ELF-1 (cell line): ENCODE results near the gene WDR90.
A peak's percentile ranks its signal among the peaks of the same experiment; 100 is the strongest.
"Not testable (repeated sequence)": the region's sequence is repeated elsewhere in the genome, so short reads cannot be mapped to it uniquely, and the experiment has no call there.

ENCODE experiments used
- DNase-seq: peaks from one replicate; pipeline ENCODE4 v3.0.0-alpha.2; 2016; ENCODE audit warnings: low read depth, low spot score

The WDR90 gene

DNA sequence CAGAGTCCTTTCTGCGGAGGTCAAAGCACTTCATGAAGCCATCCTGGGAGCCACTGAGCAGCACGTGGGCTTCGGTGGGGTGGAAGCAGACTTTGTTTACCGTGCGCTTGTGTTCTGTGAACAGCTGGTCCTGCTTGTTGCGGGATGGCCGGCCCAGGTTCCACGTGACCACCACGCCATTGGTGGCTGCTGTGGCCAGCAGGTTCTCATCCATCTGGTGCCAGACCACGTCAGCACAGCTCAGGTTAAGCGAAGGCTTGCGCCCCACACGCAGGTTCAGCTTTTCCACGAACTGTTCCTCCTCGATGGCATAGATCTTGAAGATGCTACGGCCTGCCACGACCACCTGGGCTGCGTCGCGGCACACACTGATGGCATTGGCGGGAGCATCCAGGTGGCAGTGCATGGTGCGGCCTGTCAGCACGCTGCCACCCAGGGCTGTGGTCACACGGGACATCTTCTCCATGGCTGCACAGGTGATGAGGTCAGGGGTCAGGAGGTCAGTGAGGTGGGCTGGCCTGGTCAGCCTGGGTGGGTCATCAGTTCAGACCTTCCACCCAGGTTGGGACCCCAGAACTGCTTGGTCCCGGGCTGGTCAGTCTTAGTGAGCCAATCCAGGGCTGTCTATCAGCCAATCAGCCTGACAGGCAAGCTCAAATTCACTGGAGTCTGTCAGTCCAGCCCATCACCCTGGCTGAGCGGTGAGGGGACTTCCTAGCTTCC, 40.2 kb downstream of the WDR90 start:
- DNase-seq = no peak

DNA sequence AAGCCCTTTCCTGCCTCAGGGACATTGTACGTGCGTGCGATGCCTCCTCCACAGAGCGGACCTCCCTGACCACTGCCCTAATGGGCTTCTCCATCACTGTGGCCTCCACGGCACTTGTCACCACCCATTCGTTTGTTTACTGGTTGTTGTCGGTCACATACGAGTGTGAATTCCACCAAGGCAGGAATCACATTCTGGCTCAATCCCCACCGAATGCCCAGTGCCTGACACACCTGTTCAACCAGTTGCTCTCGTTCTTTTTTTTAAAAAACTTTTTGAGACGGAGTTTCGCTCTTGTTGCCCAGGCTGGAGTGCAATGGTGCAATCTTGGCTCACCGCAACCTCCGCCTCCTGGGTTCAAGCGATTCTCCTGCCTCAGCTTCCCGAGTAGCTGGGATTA, 42.1 kb downstream of the WDR90 start:
- DNase-seq = not testable (repeated sequence)

DNA sequence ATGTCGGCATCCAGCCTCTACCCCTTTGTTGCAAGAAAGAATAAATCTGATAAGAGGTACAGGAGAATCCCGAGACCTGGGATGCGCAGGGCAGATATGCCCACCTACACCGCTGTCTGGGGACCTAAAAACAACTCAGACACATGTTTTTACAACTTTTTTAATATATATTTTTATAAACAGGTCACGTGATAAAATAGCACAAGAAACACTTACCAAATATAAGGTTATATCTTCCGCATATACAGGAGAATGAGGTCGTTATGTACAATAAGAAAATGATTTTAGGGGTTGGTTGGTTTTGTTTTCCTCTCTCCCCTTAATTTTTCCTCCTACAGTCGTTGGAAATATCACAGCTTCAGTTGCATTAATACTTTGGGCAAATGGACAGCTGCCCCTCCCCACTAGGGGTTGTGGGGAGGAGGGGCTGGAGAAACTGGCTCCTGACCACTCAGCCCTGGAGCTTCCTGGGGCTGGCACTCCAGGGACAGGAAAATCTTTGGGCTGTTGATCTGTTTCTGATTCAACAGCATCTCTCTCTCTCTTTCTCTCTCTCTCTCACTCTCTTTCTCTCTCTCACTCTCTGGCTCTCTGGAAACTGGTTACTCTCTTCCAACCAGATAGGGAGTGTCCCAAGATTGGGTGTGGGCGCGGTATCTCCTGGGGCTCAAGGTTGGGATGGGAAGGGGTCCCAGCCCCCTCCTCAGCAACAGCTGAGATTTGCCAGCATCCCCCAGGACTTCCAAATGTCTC, 43.4 kb downstream of the WDR90 start:
- no peak for DNase-seq

DNA sequence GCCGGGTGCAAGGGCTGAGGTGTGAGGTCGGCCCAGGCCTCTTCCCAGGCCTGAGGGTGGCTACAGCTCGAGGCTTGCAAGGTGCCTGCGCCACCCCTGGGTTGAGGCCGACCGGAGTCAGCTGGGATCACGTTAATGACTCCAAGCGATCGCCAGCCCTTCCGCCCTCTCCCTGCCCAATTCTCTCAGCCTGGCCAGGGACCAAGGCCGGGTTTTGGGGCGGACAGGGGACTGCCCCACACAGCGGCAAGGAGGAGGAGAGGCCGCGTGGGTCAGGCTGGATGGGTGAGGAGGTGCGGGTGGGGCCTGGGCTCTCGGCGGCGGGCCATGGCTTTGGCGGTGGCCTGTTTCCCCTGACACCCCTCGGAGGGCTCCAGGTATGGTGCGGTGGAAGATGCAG, 44.2 kb downstream of the WDR90 start:
- DNase-seq = no peak

DNA sequence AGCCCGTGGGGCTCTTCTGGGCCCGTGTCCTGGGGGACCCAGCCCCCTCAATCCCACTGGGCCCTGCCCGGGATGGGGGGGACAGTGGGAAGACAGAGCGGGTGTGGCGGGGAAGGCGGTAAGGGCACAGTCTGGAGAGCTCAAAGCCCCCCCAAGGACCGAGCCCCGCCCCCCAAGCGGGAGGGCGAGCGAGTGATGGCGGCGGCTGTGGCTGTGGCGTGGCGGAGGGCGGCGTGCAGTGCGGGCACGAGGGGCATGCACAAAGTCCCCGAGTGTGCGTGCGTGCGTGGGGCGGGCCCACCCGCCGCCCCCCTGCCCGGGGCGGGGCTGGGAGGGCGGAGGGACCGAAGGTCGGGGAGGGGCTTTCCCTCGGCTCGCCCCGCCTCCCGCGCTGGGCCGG, 44.6 kb downstream of the WDR90 start:
- DNase-seq = no peak

- peak; percentile 62 for DNase-seq
Measured at GRCh38 chr16:694187-694862, 45.2 kb downstream of the WDR90 start.

DNA sequence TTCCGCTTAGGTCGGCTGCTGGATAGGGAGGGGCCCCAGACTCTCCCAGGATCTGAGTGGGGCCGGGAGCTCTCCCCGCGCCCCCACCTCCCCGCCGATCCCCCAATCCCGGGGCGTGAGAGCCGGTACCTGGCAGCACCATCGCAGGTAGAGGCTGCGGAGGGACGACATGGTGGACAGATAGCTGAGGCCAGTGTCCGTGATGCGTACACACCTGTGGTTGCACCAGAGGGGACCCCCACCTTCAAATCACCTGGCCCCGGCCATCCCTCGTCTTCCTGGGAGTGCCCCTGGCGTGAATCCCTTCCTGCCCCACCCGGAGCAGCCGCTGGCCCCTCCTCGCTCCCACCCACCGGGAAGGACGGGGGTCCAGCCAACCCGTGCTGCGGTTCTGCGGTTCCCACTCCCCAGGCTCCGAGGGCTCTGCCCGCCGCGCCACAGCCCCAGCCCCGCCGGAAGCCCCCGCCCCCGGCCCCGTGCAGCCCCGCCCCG, 45.7 kb downstream of the WDR90 start:
- DNase-seq = no peak

DNA sequence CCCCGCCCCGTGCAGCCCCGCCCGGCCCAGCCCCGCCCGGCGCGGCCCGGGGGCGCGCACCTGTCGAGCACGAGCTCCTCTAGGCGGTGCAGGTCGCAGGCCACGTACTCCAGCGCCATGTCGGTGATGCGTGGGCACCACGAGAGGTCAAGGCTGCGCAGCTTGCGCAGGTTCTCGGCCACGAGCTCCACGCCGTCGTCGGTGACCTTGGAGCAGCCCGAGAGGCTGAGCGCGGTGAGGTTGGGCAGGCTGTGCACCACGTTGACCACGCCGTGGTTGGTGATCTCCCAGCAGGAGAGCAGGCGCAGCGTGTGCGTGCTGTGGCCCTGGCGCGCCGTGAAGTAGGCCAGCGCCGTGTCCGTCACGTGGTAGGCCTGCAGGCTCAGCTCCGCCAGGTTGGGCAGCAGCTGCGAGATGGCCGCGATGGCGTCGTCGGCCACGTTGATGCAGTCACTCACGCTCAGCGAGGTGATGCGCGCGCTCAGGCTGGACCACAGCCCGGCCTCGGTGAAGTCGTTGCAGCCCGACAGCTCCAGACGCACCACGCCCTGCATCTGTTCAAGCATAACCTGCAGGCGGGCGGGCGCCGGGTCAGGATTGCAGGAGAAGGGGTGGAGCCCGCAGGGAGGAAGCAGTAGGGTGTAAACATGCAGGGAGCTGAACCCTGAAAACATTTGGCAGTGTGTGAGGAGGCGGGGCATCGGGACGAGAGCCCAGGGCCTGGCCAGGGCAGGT, 46.4 kb downstream of the WDR90 start:
- no peak for DNase-seq

DNA sequence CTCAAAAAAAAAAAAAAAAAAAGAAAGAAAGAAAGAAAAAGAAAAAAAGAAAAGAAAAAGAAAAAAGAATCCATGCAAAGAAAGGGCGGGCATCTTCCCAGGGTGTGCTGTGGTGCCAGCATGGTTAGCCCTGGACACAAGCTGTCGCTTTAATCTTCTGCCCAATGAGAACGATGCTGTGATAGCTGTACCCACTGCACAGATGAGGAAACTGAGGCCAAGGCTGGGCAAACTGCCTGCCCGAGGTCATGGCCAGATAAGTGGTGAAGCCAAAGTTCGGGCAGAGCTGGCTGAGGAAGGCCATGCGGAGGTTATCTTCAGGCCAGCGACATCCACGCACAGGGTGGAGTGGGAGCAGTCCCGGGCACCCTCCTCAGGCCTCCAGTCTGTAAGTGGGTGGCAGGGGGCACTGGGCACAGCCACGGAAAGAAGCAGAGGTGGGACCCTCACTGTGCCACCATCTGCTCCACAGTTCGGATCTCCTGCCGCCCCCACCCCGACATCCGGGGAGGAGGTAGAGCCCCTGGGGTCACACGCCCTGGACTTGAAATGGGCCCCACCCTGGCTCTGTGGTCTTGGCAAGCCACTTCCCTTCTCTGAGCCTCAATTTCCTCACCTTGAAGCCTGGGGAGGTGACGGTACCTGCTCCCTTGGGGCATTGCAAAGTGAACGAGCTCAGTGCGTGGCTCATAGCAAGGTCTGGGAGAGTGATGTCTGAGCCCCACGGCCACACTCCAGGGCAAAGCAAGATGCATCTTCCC, 49.9 kb downstream of the WDR90 start:
- DNase-seq = no peak

DNA sequence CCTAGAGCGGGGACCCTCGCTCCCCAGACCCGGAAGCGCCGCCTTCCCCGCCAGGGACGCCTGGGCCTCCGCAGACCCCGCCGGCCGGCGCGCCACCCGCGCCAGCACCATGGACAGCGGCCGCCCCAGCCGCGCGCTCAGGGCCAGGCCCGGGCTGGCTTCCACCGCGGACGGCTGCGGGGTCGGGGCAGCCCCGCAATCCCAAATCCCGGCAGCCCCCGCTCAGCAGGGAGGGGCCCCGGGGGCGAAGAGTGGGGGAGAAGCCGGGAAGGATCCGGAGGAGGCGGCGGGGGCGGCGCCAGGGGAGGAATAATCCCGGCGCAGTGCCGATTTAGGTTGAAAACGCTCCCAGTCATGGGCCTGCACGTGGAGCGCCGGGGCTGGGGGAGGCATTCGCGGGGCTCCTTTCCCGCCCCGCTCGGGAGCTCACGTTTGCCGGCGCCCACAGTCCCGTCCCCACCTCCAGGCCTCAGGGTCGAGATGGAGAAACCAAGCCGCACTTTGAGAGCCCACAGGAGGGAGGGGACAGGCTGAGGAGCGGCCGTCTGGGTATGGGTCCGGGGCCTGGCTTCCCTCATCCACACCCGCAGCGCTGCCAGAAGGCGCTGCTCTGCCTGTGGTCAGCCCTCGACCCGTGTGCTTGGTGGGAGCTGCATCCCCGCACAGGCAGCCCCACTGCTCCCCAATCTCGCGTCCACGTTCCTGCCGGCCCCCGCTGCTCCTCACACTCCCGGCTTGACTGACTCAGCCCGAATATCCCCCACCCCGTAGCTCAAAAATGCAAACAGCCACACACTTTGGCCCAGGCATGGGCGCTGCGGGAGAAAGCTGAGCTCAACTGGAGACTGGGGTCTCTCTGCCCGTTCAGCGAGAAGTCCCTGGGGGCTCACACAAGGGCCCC, 51.8 kb downstream of the WDR90 start:
- no peak for DNase-seq

DNA sequence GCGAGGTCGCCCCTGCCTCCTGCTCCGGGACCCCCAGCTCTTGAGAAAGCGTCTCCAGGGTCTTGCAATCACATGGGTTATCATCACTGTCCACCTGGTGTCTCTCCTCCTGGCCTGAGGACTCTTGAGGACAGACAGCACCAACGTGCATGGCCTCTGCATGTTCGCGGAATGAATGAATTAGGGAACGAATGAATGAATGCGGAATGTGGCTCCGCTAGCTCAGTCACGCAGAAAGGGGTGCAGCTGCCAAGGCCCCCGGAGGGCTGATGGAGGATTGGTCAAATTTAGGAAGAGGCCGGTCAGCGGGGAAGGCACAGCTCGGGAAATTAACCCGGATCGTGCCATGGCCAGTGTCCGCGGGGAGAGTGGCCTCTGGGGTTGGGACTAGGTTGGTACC, 53.2 kb downstream of the WDR90 start:
- DNase-seq = no peak

- no peak for DNase-seq
Measured at GRCh38 chr16:703406-703805, 54.2 kb downstream of the WDR90 start.

DNA sequence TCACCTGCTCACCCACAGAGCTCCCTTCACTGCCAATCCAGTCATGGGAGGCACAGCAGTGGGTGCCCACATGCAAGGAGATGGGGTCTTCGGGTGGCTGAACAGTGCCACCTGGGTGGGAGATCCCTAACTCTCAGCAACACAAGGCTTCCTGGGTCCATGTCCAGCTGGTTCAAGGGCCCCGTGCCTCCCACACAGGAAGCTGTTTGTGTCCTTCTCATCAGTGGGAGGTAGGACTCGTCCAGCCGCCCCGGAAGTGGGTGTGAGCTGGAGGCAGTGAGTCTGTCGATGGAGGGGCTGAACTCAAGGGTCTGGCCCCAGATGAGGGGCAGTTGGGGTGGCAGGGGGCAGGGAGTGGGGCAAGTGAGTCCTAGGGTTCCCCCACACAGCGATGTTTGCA, 54.9 kb downstream of the WDR90 start:
- no peak for DNase-seq

DNA sequence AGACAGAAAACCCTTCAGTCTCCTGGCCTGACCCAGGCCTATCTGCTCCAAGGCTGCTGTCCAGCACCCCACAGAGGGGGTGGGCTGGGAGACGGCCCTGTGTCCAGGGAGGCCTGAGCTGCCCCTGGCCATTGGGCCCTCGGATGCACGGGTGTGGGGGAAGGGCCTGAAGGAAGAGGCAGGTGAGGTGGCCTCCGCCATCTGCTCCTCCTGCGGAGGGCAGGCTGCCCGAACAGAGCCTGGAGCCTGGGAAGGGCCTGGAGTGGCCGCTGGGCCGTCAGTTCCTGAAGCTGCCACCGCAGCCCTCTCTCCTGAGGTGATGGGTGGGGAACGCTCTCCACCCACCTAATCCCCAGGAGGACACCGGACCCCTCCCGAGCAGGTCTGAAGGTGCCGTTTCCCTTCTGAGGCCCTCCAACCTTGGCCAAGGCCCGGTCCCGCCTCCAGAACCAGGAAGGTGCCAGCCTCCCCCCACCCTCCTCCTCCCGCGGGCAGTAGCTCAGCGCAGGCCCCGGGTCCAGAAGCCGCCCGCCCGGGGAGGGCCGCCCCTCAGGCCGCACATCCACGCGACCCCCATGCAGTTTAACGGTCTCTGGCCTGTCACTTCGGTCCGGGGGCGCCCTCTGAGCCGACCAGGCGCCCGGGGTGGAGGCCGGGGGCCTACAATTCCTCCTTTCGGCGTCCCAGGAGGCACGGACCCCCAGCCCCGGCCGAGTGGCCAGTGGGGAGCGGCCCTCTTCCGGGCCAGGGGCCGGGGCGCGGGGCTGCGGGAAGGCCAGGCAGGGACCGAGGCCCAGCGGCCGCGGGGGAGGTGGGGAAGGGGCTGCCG, 55.6 kb downstream of the WDR90 start:
- no peak for DNase-seq

DNA sequence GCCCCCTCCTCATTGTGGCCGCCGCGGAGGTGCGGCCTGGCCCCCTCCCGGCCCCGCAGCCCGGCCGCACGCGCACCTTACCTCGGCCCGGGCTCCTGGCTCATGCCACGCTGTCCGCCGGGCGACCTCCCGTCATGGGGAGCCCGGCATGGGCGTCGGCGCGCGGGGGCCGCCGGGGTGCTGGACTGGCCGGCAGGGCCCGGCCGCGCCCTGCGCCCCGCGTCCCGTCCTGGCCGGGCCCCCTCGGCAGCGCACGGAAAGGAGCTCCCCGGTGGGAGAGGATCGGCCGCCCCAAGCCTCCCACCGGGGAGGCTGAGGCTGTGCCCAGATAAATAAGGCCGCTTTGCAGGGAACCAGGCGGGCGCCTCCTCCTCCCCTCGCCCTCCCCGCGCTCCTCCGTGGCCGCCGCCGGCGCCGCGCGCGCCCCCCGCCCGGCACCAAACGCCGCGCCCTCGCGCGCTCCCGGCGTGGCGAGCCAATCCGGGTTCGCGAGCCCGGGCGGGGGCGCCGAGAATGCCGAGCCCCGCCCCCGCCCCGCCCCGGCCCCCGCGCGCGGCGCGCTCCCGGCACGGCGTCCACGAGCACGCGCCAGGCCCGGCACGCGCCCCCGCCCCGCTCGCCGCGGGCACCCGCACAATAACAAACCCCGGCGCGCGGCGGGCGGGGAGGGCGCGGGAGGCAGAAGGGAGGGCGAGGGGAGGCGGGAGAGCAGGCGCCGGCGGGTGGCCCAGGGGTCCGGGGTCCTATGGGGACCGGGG, 56.4 kb downstream of the WDR90 start, which contains the start of gene FBXL16:
Gene FBXL16 (minus strand): TSS at position 371 of the 758 bp plus-strand sequence. CDS start 8,396 bp downstream, outside the sequence.
- DNase-seq = no peak

- DNase-seq = no peak
Measured at GRCh38 chr16:706189-707061, 57.3 kb downstream of the WDR90 start.

DNA sequence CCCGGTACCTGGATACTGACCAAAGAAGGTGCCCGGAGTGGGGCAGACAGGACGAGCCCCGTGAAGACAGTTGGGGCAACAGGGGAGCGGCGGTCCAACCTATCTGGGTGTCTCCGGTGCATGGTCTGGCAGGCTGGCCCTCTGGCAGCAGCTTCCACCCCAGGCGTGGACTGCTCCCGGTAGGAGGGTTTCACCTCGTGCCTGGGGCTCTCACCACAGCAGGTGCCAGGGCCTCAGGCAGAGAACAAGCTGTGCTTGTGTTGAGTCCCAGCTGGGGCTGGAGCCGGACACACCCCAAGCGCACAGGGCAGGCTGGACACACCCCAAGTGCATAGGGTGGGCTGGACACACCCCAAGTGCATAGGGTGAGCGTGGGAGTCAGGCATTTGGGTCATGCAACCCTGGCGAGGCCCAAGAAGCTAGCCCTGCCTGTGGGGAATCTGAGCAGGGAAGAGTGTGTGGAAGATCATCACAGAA, 57.9 kb downstream of the WDR90 start:
- no peak for DNase-seq
